Endometrial microvascular endothelial cells (primary cell): ENCODE results near the gene MEX3C. TPM values are rescaled to one million over a fixed set of nuclear protein-coding genes. Genes with fewer than 3 reads are reported as not detected.

ENCODE experiments used
- in situ Hi-C: cut with HindIII; loops from 2 replicates; pipeline ENCODE4 v1.10.0; 2017; ENCODE audit warnings: low sequenced_read_pairs, low pct_unique_long_range_greater_than_20kb; ENCODE audit errors: inconsistent ontology term
- total RNA-seq: library from RNA; depleted of rRNA; stranded (reverse); fragments of >200 nt; gene quantifications from one replicate; pipeline ENCODE4 v1.2.3, GENCODE V29; 2015; ENCODE audit errors: inconsistent ontology term

MEX3C gene
- total RNA-seq: 30.4 TPM

- in situ Hi-C loops: no loop called here
Measured at GRCh38 chr18:51197661-51198424, at the start of gene MEX3C. MEX3C (minus strand) TSS chr18:51197681; CDS start chr18:51197320, 361 bp downstream.

- in situ Hi-C loops: no loop called here
Measured at GRCh38 chr18:51241226-51241625, 43.7 kb upstream of the MEX3C start.

GRCh38 chr18:51236225-51236624 is 38.7 kb upstream of the MEX3C start:
- in situ Hi-C loops: no loop called here

- in situ Hi-C loops: no loop called here
Measured at GRCh38 chr18:51235009-51235789, 37.7 kb upstream of the MEX3C start.

- in situ Hi-C loops: no loop called here
Measured at GRCh38 chr18:51234117-51235008, 36.9 kb upstream of the MEX3C start.

- in situ Hi-C loops: no loop called here
Measured at GRCh38 chr18:51229328-51229727, 31.8 kb upstream of the MEX3C start.

GRCh38 chr18:51227660-51228059 is 30.2 kb upstream of the MEX3C start:
- in situ Hi-C loops: no loop called here

GRCh38 chr18:51226587-51227350 is 29.3 kb upstream of the MEX3C start:
- in situ Hi-C loops: no loop called here

GRCh38 chr18:51226068-51226467 is 28.6 kb upstream of the MEX3C start:
- in situ Hi-C loops: no loop called here

GRCh38 chr18:51212606-51213005 is 15.1 kb upstream of the MEX3C start:
- in situ Hi-C loops: no loop called here

GRCh38 chr18:51211552-51211951 is 14.1 kb upstream of the MEX3C start:
- in situ Hi-C loops: no loop called here

GRCh38 chr18:51196811-51197660 is 445 bp downstream of the MEX3C start:
- in situ Hi-C loops: no loop called here

GRCh38 chr18:51196118-51196810 is 1.2 kb downstream of the MEX3C start:
- in situ Hi-C loops: no loop called here

- in situ Hi-C loops: no loop called here
Measured at GRCh38 chr18:51195451-51196117, 1.9 kb downstream of the MEX3C start.

- in situ Hi-C loops: no loop called here
Measured at GRCh38 chr18:51195086-51195450, 2.4 kb downstream of the MEX3C start.

GRCh38 chr18:51194604-51195003 is 2.9 kb downstream of the MEX3C start:
- in situ Hi-C loops: no loop called here
